CD14-positive monocyte (primary cell): Measurements from ENCODE around the gene TTC7B. TPM values are rescaled to one million over a fixed set of nuclear protein-coding genes. Genes with fewer than 3 reads are reported as not detected.

Experiments
- DNase-seq, 3 donors: peaks; one replicate each; pipeline ENCODE4 v3.0.0-alpha.2; 2011 to 2022
- H2AFZ ChIP-seq: 2 replicates; pipeline ENCODE4 v1.6.0; 2012; ENCODE audit warnings: mild to moderate bottlenecking, low read depth, low read length, inconsistent platforms; ENCODE audit not compliant: insufficient read depth, poor library complexity, severe bottlenecking
- H3K27ac ChIP-seq, 2 donors: 1 replicate in 1 of 2; 2 replicates in 1 of 2; pipeline ENCODE4 v1.5.1; 2012 to 2013; ENCODE audit warnings: low read length in 2 of 2, control low read depth in 1 of 2, inconsistent platforms in 1 of 2, low read depth in 1 of 2, mild to moderate bottlenecking in 1 of 2
- H3K27me3 ChIP-seq, 2 donors: one replicate each; pipeline versions ENCODE4 v1.6.0 to v1.6.1; 2011 to 2013; ENCODE audit warnings: low read length in 2 of 2; ENCODE audit not compliant: control insufficient read depth in 2 of 2, insufficient read depth in 2 of 2
- H3K36me3 ChIP-seq, 2 donors: replicated peaks in 1 of 2; 1 replicate in 1 of 2; 2 replicates in 1 of 2; pipeline versions ENCODE4 v1.5.1 to v1.6.1; 2012 to 2013; ENCODE audit warnings: low read length in 2 of 2, control low read depth in 1 of 2, inconsistent platforms in 1 of 2, mild to moderate bottlenecking in 1 of 2; ENCODE audit not compliant: insufficient read depth in 2 of 2, control insufficient read depth in 1 of 2
- H3K4me1 ChIP-seq, 2 donors: 1 replicate in 1 of 2; 2 replicates in 1 of 2; pipeline versions ENCODE4 v1.5.1 to v1.6.1; 2012 to 2013; ENCODE audit warnings: low read length in 2 of 2, control low read depth in 1 of 2, inconsistent platforms in 1 of 2, mild to moderate bottlenecking in 1 of 2, moderate library complexity in 1 of 2; ENCODE audit not compliant: insufficient read depth in 2 of 2, control insufficient read depth in 1 of 2
- H3K4me2 ChIP-seq: replicated peaks from 2 replicates; pipeline ENCODE3; 2012; ENCODE audit warnings: low read length, moderate library complexity, mild to moderate bottlenecking; ENCODE audit not compliant: poor library complexity, severe bottlenecking; ENCODE audit errors: extremely low read depth
- H3K4me3 ChIP-seq, 3 experiments: fragments of 200-600 bp in 1 of 3; sonication (generic) in 1 of 3; replicated peaks in 1 of 3; 1 replicate in 2 of 3; 2 replicates in 1 of 3; pipeline ENCODE4 v1.5.1; 2011 to 2013; ENCODE audit warnings: low read length in 3 of 3, mild to moderate bottlenecking in 3 of 3, control low read depth in 2 of 3, low read depth in 2 of 3, inconsistent platforms in 1 of 3, moderate library complexity in 1 of 3
- H3K79me2 ChIP-seq: 2 replicates; pipeline ENCODE4 v1.6.0; 2012; ENCODE audit warnings: mild to moderate bottlenecking, control low read depth, inconsistent platforms, low read length, moderate library complexity; ENCODE audit not compliant: insufficient read depth
- H3K9ac ChIP-seq: 2 replicates; pipeline ENCODE4 v1.6.0; 2017; ENCODE audit warnings: low read length, mild to moderate bottlenecking; ENCODE audit not compliant: insufficient read depth, poor library complexity, severe bottlenecking
- H3K9me3 ChIP-seq, 2 donors: replicated peaks in 1 of 2; 1 replicate in 1 of 2; 2 replicates in 1 of 2; pipeline versions ENCODE4 v1.5.1 to v1.6.1; 2012 to 2013; ENCODE audit warnings: low read length in 2 of 2, control low read depth in 1 of 2; ENCODE audit not compliant: control insufficient read depth in 1 of 2, insufficient read depth in 1 of 2
- H4K20me1 ChIP-seq: 2 replicates; pipeline ENCODE4 v1.6.0; 2012; ENCODE audit warnings: mild to moderate bottlenecking, low read length, control low read depth, moderate library complexity; ENCODE audit not compliant: insufficient read depth
- H3K27ac Mint-ChIP-seq, 7 donors: one replicate each; pipeline ENCODE4 v1.8.0; 2020; ENCODE audit warnings: mild to moderate bottlenecking in 7 of 7, mixed read lengths in 7 of 7, moderate library complexity in 6 of 7, inconsistent platforms in 2 of 7
- H3K27me3 Mint-ChIP-seq, 3 donors: one replicate each; pipeline ENCODE4 v1.8.0; 2021 to 2022; ENCODE audit warnings: low read depth in 3 of 3, mild to moderate bottlenecking in 3 of 3, mixed read lengths in 3 of 3, moderate library complexity in 3 of 3, inconsistent platforms in 1 of 3
- H3K36me3 Mint-ChIP-seq, 2 donors: one replicate each; pipeline ENCODE4 v1.8.0; 2020; ENCODE audit warnings: mixed read lengths in 2 of 2, inconsistent platforms in 1 of 2, mild to moderate bottlenecking in 1 of 2
- H3K4me1 Mint-ChIP-seq: one replicate; pipeline ENCODE4 v1.8.0; 2020; ENCODE audit warnings: mild to moderate bottlenecking, mixed read lengths
- H3K4me3 Mint-ChIP-seq, 2 donors: one replicate each; pipeline ENCODE4 v1.8.0; 2020; ENCODE audit warnings: mild to moderate bottlenecking in 2 of 2, mixed read lengths in 2 of 2, moderate library complexity in 1 of 2
- H3K9me3 Mint-ChIP-seq, 7 donors: one replicate each; pipeline ENCODE4 v1.8.0; 2020 to 2022; ENCODE audit warnings: mixed read lengths in 7 of 7, mild to moderate bottlenecking in 6 of 7, moderate library complexity in 6 of 7, inconsistent platforms in 2 of 7
- CTCF ChIP-seq: fragments of 200-600 bp; IDR thresholded peaks from one replicate; pipeline ENCODE4 v1.8.0; 2022; ENCODE audit warnings: antibody characterized with exemption, mild to moderate bottlenecking
- whole genome bisulfite sequencing: methylation state at CpG from one replicate; pipeline ENCODE4 v1.1.5; 2013; ENCODE audit warnings: missing lambda C conversion rate; ENCODE audit not compliant: insufficient coverage; 5-methylcytosine and 5-hydroxymethylcytosine counted together
- intact Hi-C, 2 donors: fragments of 100-400 bp; cut with micrococcal nuclease; formaldehyde crosslinking; loops; one replicate each; pipeline versions ENCODE4 v1.15.0 to v1.15.1; 2023
- polyA plus RNA-seq, 3 donors: library from polyadenylated mRNA; depleted of rRNA in 1 of 3; unstranded in 2 of 3; stranded (reverse) in 1 of 3; fragments of 300-500 nt in 2 of 3; fragments of >200 nt in 1 of 3; fragmentation: Illumina TruSeq in 2 of 3; gene quantifications; 1 replicate in 2 of 3; 2 replicates in 1 of 3; pipeline ENCODE4 v1.2.3, GENCODE V29; 2012 to 2021

TTC7B gene
- polyA plus RNA-seq, 3 donors = 0.87 to 2.6 (median 1.2) TPM

- Histone ChIP-seq H3K9ac (no peak overlapping the region), H3K4me1 (peaks cover 38 to 67% of the 10 kb centered on the region in 2 donors), H2AFZ (no peak overlapping the region), H3K36me3 (no peaks in the 10 kb centered on the region), H3K27me3 (no peaks in the 10 kb centered on the region), H4K20me1 (no peaks in the 10 kb centered on the region), H3K4me2 (no peak overlapping the region), H3K4me3 (no peak overlapping the region), H3K79me2 (no peaks in the 10 kb centered on the region), H3K9me3 (no peaks in the 10 kb centered on the region), H3K27ac (no peak overlapping the region)
- WGBS = no CpG with 5 or more reads among the region's 1 CpG
- peak; percentile 40 to 57 (median 43) for DNase-seq
- Mint-ChIP-seq H3K27me3 (peaks cover 0 to 2% (median 0%) of the 10 kb centered on the region in 3 donors), H3K4me3 (no peak overlapping the region), H3K27ac (no peak overlapping the region), H3K4me1 (peaks cover 71% of the 10 kb centered on the region), H3K36me3 (peaks cover 0 to 3% of the 10 kb centered on the region in 2 donors), H3K9me3 (no peaks in the 10 kb centered on the region)
- intact Hi-C loops = loop anchor here (5.0 to 10.0 kb wide), 2 partner anchors 41 to 54 kb away; no protein-coding TSS in a partner anchor
- TF ChIP-seq CTCF = no peak
These were observed 137.8 kb downstream of the TTC7B start for GRCh38 chr14:90678420-90678819.

DNA sequence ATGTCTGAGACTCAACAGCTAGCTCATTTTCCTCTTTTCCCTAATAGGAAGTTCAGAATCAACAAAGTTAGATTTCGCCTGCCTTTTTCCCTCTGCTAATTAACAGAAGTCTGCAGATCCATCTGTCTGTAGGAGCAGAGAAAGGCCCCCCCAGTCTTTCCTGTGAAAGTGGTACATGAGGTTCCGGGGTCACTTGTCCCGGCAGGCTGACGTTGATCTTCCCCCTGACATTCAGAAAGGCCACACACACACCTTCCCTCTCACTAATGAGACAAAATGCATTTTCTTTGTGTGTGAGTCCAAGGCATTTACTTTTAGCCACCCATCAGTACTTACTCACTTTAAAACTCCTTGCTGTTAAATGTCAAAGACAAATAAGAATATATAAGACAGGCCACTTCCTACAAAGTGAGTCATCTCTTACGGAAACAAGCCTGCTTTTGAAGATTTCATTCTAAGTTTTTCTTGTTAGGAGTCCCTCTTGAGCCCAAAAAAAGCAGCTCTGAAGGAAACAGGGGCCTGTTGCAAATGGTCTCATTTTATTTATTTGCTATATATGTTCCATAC, 138.7 kb downstream of the TTC7B start:
- DNase-seq = peak; percentile 34 to 57 (median 51)
- no peaks in the 10 kb centered on the region for H3K36me3 ChIP-seq
- peak overlapping the region; percentile 20 to 88 (median 66) for H3K27ac Mint-ChIP-seq
- no peaks in the 10 kb centered on the region for H3K9me3 Mint-ChIP-seq
- intact Hi-C loops = loop anchor here (5.0 to 10.0 kb wide), 2 partner anchors 40 to 53 kb away; no protein-coding TSS in a partner anchor
- no peaks in the 10 kb centered on the region for H4K20me1 ChIP-seq
- peak overlapping the region in 1 of 2 donors; percentile 62 for H3K27ac ChIP-seq
- no peak overlapping the region for H3K9ac ChIP-seq
- H3K27me3 ChIP-seq = no peaks in the 10 kb centered on the region
- WGBS = no CpG with 5 or more reads among the region's 5 CpGs
- H3K36me3 Mint-ChIP-seq = peaks cover 0 to 3% of the 10 kb centered on the region in 2 donors
- peaks cover 76% of the 10 kb centered on the region for H3K4me1 Mint-ChIP-seq
- H3K4me3 Mint-ChIP-seq = no peak overlapping the region
- peaks cover 0 to 2% (median 2%) of the 10 kb centered on the region in 3 donors for H3K27me3 Mint-ChIP-seq
- no peak overlapping the region for H3K4me2 ChIP-seq
- H2AFZ ChIP-seq = no peak overlapping the region
- peak overlapping the region in 1 of 3 experiments; percentile 22 for H3K4me3 ChIP-seq
- no peaks in the 10 kb centered on the region for H3K9me3 ChIP-seq
- H3K4me1 ChIP-seq = peaks cover 37 to 71% of the 10 kb centered on the region in 2 donors
- no peak for TF ChIP-seq CTCF
- no peaks in the 10 kb centered on the region for H3K79me2 ChIP-seq
